Activated T-cell treated with anti-CD3 and anti-CD28 coated beads for 1 hour (primary cell): ENCODE data around the gene CDIPT.

Source experiments
- DNase-seq: peaks from one replicate; pipeline ENCODE4 v3.0.0-alpha.2; 2020; ENCODE audit warnings: low read depth

CDIPT gene

DNA sequence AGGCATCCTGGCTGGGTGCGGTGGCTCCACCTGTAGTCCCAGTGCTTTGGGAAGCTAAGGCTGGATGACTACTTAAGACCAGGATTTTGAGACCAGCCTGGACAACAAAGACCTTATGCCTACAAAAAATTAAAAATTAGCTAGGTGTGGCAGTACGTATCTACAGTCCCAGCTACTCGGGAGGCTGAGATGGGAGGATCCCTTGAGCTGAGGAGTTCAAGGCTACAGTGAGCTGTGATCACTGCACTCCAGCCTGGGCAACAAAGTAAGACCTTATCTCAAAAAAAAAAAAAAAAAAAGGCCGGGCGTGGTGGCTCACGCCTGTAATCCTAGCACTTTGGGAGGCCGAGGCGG, 36.7 kb downstream of the CDIPT start:
- DNase-seq, result no peak

GRCh38 chr16:29825145-29826044, 37.6 kb downstream of the CDIPT start:
- no peak for DNase-seq

GRCh38 chr16:29824589-29825144, 38.4 kb downstream of the CDIPT start:
- DNase-seq, result no peak

DNA sequence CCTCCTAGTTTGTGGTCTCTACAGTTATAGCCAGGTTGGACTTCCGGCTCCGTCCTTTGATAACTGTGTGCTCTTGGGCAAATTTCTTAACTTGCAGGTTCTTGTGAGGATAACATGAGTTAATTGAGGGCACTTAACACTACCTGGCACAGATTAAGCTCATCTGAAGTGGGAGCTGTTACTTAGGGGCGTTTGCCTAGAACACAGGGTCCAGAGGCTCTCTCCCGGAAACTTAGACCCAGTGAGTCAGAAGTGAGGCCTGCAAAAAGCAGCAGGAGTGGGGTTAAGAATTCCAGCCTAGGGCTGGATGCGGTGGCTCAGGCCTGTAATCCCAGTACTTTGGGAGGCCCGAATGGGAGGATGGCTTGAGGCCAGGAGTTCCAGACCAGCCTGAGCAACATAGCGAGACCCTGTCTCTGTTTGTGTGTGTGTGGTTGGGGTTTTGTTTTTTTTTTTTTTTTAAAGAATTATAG, 41.3 kb downstream of the CDIPT start:
- DNase-seq, result no peak

- DNase-seq, result no peak
Measured at GRCh38 chr16:29820730-29821642, 42.0 kb downstream of the CDIPT start.

GRCh38 chr16:29820271-29820701, 42.7 kb downstream of the CDIPT start, which contains the start of gene MVP:
Gene MVP (plus strand): TSS chr16:29820462. CDS start chr16:29830550, 10,088 bp downstream.
- DNase-seq, result no peak

DNA sequence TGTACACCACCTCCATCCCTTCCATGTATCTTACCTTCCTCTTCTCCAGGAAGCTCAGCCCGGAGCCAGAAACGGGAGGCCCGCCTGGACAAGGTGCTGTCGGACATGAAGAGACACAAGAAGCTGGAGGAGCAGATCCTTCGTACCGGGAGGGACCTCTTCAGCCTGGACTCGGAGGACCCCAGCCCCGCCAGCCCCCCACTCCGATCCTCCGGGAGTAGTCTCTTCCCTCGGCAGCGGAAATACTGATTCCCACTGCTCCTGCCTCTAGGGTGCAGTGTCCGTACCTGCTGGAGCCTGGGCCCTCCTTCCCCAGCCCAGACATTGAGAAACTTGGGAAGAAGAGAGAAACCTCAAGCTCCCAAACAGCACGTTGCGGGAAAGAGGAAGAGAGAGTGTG, 43.5 kb downstream of the CDIPT start:
- DNase-seq, result no peak

DNA sequence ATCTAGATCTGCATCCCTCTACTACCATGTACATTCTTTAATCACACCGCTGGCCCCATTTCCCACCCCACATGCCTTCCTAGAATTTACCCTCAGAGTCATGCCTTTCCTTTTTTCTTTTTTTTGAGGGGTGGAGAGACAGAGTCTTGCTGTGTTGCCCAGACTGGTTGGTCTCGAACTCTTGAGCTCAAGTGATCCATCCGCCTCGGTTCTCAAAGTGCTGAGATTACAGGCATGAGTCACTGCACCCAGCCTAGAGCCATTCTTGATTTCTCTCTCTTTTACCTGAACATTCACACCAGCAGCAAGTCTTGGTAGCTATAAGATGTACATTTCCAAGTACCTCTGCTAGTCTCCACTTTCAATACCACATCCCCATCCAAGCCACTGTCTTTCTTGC, 44.9 kb downstream of the CDIPT start:
- no peak for DNase-seq

- peak; percentile 39 for DNase-seq
Measured at GRCh38 chr16:29816694-29817441, 46.2 kb downstream of the CDIPT start.

DNA sequence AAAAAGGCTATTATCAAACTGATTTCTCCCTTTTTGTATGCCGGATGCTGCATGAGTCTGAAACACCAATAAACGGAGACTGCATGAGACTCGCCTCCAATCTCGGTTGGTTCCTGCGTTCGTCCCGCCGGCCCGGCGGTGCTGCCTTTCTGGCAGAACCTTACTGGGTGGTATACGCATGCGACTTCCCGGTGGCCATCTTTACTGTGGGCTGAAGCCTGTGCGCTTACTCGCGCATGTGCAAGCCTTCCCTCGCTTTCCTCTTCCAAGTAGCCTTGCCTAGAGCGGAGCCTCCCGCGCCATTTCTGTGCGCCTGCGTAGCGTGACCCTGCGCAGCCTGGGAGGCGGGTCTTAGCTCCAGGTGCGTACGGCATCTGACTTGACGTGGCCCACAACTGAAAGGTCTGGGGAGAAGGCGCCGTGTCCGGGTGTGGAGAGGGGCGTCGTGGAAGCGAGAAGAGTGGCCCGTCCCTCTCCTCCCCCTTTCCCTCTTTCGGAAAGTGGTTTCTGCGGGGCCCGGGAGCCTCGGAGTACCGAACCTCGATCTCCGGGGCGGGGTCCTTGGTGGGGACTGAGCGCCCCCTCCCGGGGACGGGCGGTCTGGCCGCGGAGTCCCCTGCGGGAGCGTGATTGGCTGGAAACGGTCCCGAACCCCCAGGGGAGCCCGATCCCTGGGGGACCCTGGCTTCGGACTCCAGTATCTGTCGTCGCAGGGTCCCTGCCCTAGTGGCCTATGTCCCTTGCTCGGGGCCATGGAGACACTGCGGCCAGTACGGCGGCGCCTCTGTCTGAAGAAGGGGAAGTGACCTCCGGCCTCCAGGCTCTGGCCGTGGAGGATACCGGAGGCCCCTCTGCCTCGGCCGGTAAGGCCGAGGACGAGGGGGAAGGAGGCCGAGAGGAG, 47.0 kb downstream of the CDIPT start, which contains the start of gene PAGR1:
Gene PAGR1 (plus strand): TSS at position 360 of the 901 bp plus-strand sequence. CDS start 374 bp downstream, at position 734.
- peak; percentile 95 for DNase-seq

GRCh38 chr16:29815032-29815721, 47.8 kb downstream of the CDIPT start:
- no peak for DNase-seq

DNA sequence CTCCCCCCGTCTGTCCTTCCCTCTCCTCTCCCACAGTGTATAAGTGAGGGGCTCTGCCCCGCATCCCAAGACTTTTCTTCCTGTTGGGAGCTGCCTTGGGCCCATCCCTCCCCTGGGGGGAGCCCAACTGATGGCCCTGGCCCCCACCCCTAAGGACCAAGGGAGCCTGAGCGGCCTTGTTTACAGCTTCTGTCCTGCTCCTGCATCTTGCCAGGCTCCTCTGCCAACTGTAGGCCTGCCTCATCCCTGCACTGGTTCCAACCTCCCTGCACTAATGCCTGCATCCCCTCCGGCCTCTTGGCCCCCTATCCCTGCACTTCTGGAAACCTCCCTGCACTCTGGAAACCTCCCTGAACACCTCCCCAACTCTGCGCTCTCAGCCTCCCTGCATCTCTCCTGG, 48.4 kb downstream of the CDIPT start:
- DNase-seq, result no peak

- no peak for DNase-seq
Measured at GRCh38 chr16:29813644-29814562, 49.1 kb downstream of the CDIPT start.

DNA sequence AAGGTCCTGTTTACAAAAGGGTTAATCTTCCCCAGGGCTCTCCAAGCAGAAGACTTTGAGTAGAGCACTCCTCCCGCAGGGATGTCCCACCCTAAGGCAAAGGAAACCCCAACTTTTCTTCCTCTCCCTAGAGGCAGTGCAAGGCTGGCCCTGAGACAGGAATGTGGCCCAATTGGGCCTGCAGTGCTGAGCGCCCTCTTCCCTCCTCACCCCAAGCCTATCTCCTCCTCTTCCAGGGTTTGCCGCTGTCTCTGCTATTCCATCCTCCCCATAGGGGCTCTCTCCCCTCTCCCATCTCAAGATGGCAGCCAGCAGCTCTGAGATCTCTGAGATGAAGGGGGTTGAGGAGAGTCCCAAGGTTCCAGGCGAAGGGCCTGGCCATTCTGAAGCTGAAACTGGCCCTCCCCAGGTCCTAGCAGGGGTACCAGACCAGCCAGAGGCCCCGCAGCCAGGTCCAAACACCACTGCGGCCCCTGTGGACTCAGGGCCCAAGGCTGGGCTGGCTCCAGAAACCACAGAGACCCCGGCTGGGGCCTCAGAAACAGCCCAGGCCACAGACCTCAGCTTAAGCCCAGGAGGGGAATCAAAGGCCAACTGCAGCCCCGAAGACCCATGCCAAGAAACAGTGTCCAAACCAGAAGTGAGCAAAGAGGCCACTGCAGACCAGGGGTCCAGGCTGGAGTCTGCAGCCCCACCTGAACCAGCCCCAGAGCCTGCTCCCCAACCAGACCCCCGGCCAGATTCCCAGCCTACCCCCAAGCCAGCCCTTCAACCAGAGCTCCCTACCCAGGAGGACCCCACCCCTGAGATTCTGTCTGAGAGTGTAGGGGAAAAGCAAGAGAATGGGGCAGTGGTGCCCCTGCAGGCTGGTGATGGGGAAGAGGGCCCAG, 50.0 kb downstream of the CDIPT start:
- DNase-seq, result no peak

GRCh38 chr16:29811896-29812665, 50.9 kb downstream of the CDIPT start, which contains the start of gene PRRT2:
Gene PRRT2 (plus strand): TSS chr16:29812193. CDS start chr16:29813055, 862 bp downstream.
- no peak for DNase-seq

GRCh38 chr16:29811170-29811895, 51.7 kb downstream of the CDIPT start:
- no peak for DNase-seq
